ENCODE data around the gene PPM1N. TPM values are rescaled to one million over a fixed set of nuclear protein-coding genes. Genes with fewer than 3 reads are reported as not detected.

Gene PPM1N
- total RNA-seq, 1 donor from 2014 or later = 0.62 TPM

GRCh38 chr19:45505151-45505995, 7.1 kb downstream of the PPM1N start:
- Mint-ChIP-seq H3K27me3 (ENCODE audit: unreplicated experiment) (peaks cover 4% of the 10 kb centered on the region), H3K4me3 (ENCODE audit: unreplicated experiment) (peak overlapping the region; percentile 51), H3K36me3 (ENCODE audit: unreplicated experiment) (no peaks in the 10 kb centered on the region), H3K4me1 (ENCODE audit: unreplicated experiment) (peaks cover 21% of the 10 kb centered on the region), H3K27ac (ENCODE audit: unreplicated experiment) (peak overlapping the region; percentile 83), H3K9me3 (ENCODE audit: unreplicated experiment) (no peaks in the 10 kb centered on the region)
- DNase-seq (ENCODE audit: extremely low spot score, unreplicated experiment) = no peak
- no peak for TF ChIP-seq CTCF (IDR thresholded peaks at IDR 0.05)

GRCh38 chr19:45505996-45506245, 7.7 kb downstream of the PPM1N start:
- Mint-ChIP-seq H3K9me3 (ENCODE audit: unreplicated experiment) (no peaks in the 10 kb centered on the region), H3K27ac (ENCODE audit: unreplicated experiment) (peak overlapping the region; percentile 83), H3K27me3 (ENCODE audit: unreplicated experiment) (peaks cover 4% of the 10 kb centered on the region), H3K4me3 (ENCODE audit: unreplicated experiment) (peak overlapping the region; percentile 88), H3K4me1 (ENCODE audit: unreplicated experiment) (peaks cover 23% of the 10 kb centered on the region), H3K36me3 (ENCODE audit: unreplicated experiment) (no peaks in the 10 kb centered on the region)
- TF ChIP-seq CTCF (IDR thresholded peaks at IDR 0.05) = no peak
- no peak for DNase-seq (ENCODE audit: extremely low spot score, unreplicated experiment)

GRCh38 chr19:45506246-45506988, 8.2 kb downstream of the PPM1N start:
- H3K4me1 Mint-ChIP-seq (ENCODE audit: unreplicated experiment) = peaks cover 26% of the 10 kb centered on the region

GRCh38 chr19:45506989-45507871, 9.0 kb downstream of the PPM1N start, which contains the start of gene VASP:
VASP (plus strand) TSS chr19:45507479; CDS start chr19:45507772, 293 bp downstream.
- Mint-ChIP-seq H3K4me3 (ENCODE audit: unreplicated experiment) (peak within 1 kb of the TSS; percentile 88), H3K27ac (ENCODE audit: unreplicated experiment) (peak within 1 kb of the TSS; percentile 90), H3K36me3 (ENCODE audit: unreplicated experiment) (no peaks in the 10 kb centered on the region), H3K4me1 (ENCODE audit: unreplicated experiment) (peaks cover 30% of the 10 kb centered on the region), H3K9me3 (ENCODE audit: unreplicated experiment) (no peaks in the 10 kb centered on the region), H3K27me3 (ENCODE audit: unreplicated experiment) (no peaks in the 10 kb centered on the region)
- peak; percentile 89 for DNase-seq (ENCODE audit: extremely low spot score, unreplicated experiment)
- TF ChIP-seq CTCF (IDR thresholded peaks at IDR 0.05) = no peak

More at GRCh38 chr19:45506246-45506988, 8.2 kb downstream of the PPM1N start:
- H3K27ac Mint-ChIP-seq (ENCODE audit: unreplicated experiment) = peak overlapping the region; percentile 90
- peak; percentile 59 for TF ChIP-seq CTCF (IDR thresholded peaks at IDR 0.05)
- H3K4me3 Mint-ChIP-seq (ENCODE audit: unreplicated experiment) = peak overlapping the region; percentile 88
- H3K9me3 Mint-ChIP-seq (ENCODE audit: unreplicated experiment) = no peaks in the 10 kb centered on the region
- peaks cover under 1% of the 10 kb centered on the region for H3K27me3 Mint-ChIP-seq (ENCODE audit: unreplicated experiment)
- peak; percentile 96 for DNase-seq (ENCODE audit: extremely low spot score, unreplicated experiment)
- no peaks in the 10 kb centered on the region for H3K36me3 Mint-ChIP-seq (ENCODE audit: unreplicated experiment)

Measured in osteocyte (in vitro differentiated cells).